GM12891 (cell line): ENCODE results near the gene NDOR1.
A peak's percentile ranks its signal among the peaks of the same experiment; 100 is the strongest.

Experiments
- DNase-seq: peaks from one replicate; pipeline ENCODE4 v3.0.0; 2011; ENCODE audit warnings: low spot score; ENCODE audit not compliant: insufficient read length
- FAIRE-seq: peaks from 2 replicates; lab custom pipeline; 2011; peaks lifted over from hg19 to GRCh38; lab: Jason Lieb, UNC
- PAX5 ChIP-seq: IDR thresholded peaks from 2 replicates; pipeline ENCODE4 v1.6.1; 2011; ENCODE audit warnings: low read length, moderate library complexity, mild to moderate bottlenecking; ENCODE audit not compliant: insufficient read depth, severe bottlenecking
- POLR2A ChIP-seq: IDR thresholded peaks from 2 replicates; pipeline ENCODE4 v1.6.1; 2011; ENCODE audit warnings: low read depth, low read length, control low read depth
- POLR2AphosphoS5 ChIP-seq: IDR thresholded peaks from 2 replicates; pipeline ENCODE4 v1.6.1; 2011; ENCODE audit warnings: low read depth, low read length, control low read depth
- POU2F2 ChIP-seq: IDR thresholded peaks from 2 replicates; pipeline ENCODE4 v1.6.1; 2011; ENCODE audit warnings: low read depth, mild to moderate bottlenecking, control low read depth, low read length, moderate library complexity
- SPI1 ChIP-seq: IDR thresholded peaks from 2 replicates; pipeline ENCODE4 v1.6.1; 2011; ENCODE audit warnings: low read depth, low read length, control low read depth
- TAF1 ChIP-seq: IDR thresholded peaks from 2 replicates; pipeline ENCODE4 v1.6.1; 2011; ENCODE audit warnings: low read depth, low read length, control low read depth

Gene NDOR1

GRCh38 chr9:137250329-137251193 lies 45.1 kb downstream of the NDOR1 start:
- no peak for FAIRE-seq
- DNase-seq, result no peak
- TF ChIP-seq SPI1 (no peak), POU2F2 (no peak), TAF1 (no peak), POLR2AphosphoS5 (no peak), PAX5 (no peak), POLR2A (no peak)

GRCh38 chr9:137251194-137251461 lies 45.6 kb downstream of the NDOR1 start, which contains the start of gene STPG3:
TSS of gene STPG3 (plus strand) at chr9:137251286. CDS start at chr9:137251287, 1 bp downstream.
- no peak for FAIRE-seq
- TF ChIP-seq TAF1 (no peak), PAX5 (no peak), POLR2A (no peak), POU2F2 (no peak), SPI1 (no peak), POLR2AphosphoS5 (no peak)
- no peak for DNase-seq

DNA sequence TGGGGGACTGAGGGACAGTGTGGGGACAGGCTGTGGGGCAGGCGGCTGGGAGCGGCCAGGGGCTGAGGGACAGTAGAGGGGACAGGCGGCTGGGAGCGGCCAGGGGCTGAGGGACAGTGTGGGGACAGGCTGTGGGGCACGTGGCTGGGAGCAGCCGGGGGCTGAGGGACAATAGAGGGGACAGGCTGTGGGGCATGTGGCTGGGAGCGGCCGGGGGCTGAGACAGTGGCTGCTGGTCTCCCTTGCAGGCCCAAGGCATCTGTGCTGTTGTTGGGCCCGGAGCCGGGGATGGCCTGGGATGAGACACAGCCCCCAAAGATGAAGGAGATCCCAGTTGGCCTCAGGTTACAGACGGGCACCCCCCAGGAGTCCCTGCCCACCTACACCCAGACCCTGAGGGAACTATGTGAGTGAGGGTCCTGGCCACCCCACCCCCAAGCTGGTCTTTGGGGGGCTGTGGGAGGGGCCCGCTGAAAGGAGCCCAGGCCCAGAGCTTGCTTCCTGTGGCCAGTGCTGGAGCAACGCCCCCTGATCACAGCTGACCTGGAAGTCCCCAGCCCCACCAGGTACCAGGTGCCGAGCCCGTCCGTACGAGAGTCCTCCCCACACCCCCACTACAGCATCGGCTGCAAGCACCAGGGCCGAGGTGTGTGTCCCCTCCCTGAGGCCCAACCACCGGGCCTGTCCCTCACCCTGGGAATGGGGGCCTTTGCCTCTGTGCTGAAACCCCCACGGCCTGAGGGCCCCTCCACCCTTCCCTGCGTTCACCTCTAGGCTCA lies 46.2 kb downstream of the NDOR1 start:
- no peak for TF ChIP-seq POLR2A
- TF ChIP-seq SPI1, result no peak
- TF ChIP-seq PAX5, result no peak
- no peak for TF ChIP-seq POLR2AphosphoS5
- no peak for TF ChIP-seq POU2F2
- no peak for TF ChIP-seq TAF1
- DNase-seq, result no peak
- FAIRE-seq, result no peak

DNA sequence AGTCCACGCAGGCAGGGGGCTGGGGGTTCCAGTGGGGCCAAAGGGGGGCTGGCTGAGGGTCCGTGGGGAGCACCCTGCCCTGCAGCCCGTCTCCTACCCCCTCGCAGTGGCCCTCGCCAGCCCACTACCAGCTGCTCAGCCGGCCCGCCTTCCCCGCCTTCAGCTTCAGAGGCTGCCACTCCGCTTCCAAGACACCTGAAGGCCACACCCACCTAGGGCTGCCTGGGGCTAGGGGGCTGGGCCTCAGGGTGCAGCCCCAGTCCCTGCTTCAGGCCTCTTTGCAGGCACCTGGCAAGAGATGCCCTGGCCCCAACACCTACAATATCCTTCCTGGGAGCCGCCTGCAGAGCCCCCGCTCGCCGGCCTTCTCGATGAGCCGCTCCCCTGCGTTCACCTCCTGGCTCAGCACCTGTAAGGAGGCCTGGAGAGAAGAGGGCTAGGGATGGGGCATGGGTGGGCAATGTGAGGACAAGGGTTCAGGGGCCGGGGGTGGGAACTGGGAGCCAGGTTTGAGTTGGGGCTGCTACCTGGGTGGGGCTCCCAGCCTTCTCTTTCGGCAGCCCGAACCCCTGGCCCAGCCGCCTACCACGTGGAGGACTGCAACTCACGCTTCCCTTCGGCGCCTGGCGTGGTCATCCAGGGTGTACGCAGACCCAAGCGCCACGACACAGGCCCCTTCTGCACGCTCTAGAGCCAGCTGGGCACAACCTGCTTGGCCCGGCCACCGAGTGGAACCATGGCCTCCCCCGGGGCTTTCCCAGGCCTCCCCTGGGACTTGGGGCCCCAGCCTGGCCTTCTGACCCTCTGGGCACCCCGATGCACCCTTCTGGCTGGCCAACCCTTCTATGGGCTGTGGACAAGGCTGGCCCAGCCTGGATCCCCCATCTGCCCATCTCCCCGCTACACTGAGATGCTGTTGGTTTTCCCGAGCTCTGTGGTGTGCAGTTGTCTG lies 47.3 kb downstream of the NDOR1 start:
- FAIRE-seq, result peak; percentile 16
- no peak for DNase-seq
- TF ChIP-seq POLR2A, result no peak
- no peak for TF ChIP-seq SPI1
- no peak for TF ChIP-seq POLR2AphosphoS5
- no peak for TF ChIP-seq PAX5
- TF ChIP-seq POU2F2, result no peak
- no peak for TF ChIP-seq TAF1

- TF ChIP-seq POLR2AphosphoS5 (no peak), TAF1 (no peak), SPI1 (no peak), PAX5 (no peak), POLR2A (no peak), POU2F2 (no peak)
- DNase-seq, result no peak
- no peak for FAIRE-seq
Observed at GRCh38 chr9:137253717-137254623, 48.5 kb downstream of the NDOR1 start.

- FAIRE-seq (peak; percentile 98), DNase-seq (peak; percentile 100)
- TF ChIP-seq POU2F2 (no peak), SPI1 (no peak), POLR2AphosphoS5 (0 out of 2 replicates have a peak, but pooled peaks have one; percentile 33), PAX5 (peak; percentile 72), TAF1 (no peak)
Observed at GRCh38 chr9:137254624-137255447, 49.3 kb downstream of the NDOR1 start, which contains the start of gene NELFB. TSS of gene NELFB (plus strand) at chr9:137255327.

GRCh38 chr9:137255448-137256114 lies 50.1 kb downstream of the NDOR1 start:
- TF ChIP-seq POU2F2, result no peak
- TF ChIP-seq SPI1, result no peak
- no peak for TF ChIP-seq POLR2A
- TF ChIP-seq PAX5, result no peak
- TF ChIP-seq TAF1, result no peak
- DNase-seq, result no peak
- FAIRE-seq, result peak; percentile 62
